HG02938 (cell line): Measurements from ENCODE around the gene AGXT.

Experiments
- ATAC-seq: cut with Tn5 transposase; IDR thresholded peaks from one replicate; pipeline ENCODE4 v1.9.1; 2021; ENCODE audit warnings: mild to moderate bottlenecking, moderate library complexity; ENCODE audit not compliant: unreplicated experiment

AGXT gene

GRCh38 chr2:240912878-240913809 lies 44.5 kb downstream of the AGXT start:
- ATAC-seq, result no peak

- ATAC-seq, result no peak
Observed at GRCh38 chr2:240913810-240914644, 45.4 kb downstream of the AGXT start.

DNA sequence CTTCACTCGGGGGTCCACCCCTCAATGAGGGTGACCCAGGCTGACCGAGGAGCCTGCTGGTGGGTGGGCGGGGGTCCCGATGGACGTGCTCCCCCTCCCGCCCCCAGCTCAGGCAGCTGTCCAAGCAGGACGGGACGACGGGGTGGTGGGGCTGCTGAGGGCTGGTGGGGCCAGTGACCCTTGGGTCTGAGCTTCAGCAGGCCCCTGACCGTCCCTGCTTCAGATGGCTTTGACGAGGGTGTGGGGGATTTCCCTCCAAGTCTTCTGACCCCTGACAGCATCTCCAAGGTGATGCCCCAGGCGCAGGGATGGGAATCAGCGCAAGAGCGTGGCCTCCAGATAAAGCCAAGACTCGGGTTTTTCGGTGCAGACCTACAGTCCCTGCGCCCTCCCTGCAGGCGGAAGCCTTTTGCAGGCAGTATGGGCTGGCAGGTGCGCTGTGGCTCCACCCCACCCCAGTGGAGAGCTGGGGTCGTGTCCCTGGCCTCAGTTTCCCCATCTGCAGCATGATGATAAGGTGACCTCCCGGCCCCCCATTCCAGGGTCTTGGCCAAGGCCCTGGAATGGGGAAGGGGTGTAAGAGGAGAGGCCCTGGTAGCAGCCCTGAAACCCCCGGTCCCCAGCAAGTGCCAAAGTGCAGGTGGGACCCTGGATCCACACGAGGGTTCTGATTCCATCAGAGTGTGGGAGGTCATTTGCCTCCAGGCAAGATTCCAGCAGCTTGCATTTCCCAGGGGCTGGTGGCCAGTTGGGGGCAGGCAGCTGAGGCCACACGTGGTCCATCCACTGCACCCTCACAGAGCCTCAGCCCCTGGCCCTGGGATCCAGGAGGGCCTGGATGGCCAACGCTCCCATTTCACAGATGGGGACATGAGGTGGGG lies 46.3 kb downstream of the AGXT start:
- ATAC-seq, result no peak

GRCh38 chr2:240915526-240916341 lies 47.1 kb downstream of the AGXT start:
- ATAC-seq, result no peak

GRCh38 chr2:240916571-240917008 lies 48.0 kb downstream of the AGXT start:
- ATAC-seq, result no peak

DNA sequence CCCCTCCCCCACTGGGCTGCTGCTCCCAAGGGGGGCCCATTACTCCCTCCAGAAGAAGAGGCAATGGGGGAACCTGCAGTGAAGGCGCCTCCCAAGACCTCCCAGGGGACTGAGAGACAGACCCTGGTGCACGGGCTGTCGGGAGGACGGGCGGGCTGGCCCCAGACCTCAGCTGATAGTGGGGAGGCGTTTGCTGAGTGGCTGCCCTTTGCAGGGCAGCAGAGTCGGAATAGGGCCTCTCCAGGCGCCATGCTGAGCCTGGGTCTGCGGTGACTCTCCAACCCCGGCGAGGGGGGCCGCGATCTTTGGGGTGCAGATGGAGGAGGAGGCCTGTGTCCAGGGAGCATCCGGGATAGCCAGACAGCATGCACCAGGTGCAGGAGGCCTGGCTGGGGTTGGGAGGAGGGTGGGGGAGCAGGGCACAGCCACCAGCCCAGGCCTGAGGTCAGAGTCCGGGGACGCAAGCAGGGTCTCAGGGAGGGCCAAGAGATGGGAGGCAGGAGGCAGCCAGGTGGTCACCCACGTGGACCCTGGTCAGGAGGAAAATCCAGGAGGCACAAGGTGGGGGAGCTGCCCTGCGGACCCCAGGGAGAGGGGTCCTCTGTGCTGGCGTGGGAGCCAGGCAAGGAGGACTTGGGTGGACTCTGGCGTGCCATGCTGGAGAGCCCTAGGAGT lies 48.5 kb downstream of the AGXT start:
- no peak for ATAC-seq

- no peak for ATAC-seq
Observed at GRCh38 chr2:240917684-240918257, 49.1 kb downstream of the AGXT start.

DNA sequence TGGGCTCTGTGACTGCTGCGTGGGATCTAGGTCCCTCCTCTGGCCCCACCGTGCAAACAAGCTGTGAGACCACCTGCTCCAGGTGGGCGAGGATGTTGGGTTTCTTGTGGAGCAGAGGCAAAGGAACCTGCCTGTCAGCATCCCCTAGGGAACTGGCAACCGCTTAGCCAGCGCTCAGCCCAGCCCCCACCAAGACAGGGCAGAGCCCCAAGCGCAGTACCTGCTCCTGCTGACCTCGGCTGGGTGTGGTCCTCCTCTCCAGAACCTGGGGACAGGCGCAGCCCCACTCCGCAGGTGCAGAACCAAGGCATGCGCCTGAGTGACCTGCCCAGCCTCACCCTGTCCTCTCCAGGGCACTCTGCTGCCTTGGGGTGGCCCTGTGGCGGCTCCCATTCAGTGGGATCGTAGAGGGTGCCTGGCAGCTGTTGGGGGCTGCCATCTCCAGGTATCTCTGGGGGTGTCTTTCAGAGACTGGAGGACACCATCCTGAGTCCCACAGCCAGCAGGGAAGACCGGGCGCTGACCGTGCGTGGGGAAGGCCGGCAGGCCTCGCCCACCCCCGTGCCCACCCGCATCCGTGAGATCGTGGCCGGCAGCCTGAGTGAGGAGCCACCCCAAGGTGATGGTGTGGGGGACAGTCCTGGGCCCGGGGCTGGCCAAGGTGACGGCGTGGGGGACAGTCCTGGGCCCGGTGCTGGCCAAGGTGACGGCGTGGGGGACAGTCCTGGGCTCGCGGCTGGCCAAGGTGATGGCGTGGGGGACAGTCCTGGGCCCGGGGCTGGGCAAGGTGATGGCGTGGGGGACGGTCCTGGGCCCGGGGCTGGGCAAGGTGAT lies 49.9 kb downstream of the AGXT start:
- ATAC-seq, result no peak

DNA sequence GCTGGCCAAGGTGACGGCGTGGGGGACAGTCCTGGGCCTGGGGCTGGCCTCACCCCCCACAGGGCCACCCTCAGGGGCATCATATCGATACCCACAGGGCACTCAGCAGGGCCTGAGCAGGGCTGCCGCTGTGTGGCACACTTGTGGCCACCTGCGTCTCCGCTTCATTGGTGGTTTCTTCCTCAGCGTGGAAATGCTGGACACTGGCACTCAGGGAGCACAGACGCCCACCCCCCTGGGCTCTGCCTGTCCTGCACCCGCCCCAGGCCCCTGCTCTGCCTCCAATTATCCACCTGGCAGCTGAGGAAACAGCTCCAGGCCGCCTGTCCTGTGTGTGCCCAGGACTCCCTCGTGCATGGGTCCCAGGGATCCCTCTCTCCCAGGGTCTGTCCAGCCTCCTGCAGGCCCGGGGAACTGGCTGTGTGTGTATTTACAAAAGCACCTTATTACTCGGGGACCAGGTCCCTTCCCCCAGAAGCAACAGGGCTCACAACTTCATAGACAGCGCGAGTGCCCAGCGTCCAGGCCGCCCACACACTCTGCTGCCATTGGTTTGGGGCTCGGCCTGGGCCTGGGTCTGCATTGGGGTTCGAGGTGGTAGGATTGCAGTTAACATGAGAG lies 50.6 kb downstream of the AGXT start:
- ATAC-seq, result no peak

GRCh38 chr2:240919786-240920782 lies 51.5 kb downstream of the AGXT start:
- ATAC-seq, result no peak

DNA sequence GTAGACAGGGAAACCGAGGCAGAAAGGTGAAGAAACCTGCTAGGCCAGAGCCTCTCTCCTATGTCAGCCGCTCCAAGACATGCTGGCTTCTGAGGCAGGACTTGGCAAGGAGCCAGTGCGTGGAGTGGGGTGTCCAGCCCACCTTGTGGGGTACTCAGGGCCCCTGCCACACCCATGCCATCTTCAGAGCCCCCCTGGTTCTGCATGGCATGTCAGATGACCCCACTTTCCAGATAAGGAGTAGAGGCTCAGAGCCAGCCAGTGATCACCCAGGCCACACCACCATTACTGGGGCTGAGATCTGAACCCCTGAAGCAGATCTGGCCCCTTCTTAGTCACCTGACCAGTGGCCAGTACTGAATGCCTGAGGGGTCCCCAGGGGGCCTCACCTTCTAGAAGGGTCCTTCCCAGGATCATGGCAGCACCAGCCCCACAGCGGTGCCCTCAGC lies 52.2 kb downstream of the AGXT start:
- ATAC-seq, result no peak

DNA sequence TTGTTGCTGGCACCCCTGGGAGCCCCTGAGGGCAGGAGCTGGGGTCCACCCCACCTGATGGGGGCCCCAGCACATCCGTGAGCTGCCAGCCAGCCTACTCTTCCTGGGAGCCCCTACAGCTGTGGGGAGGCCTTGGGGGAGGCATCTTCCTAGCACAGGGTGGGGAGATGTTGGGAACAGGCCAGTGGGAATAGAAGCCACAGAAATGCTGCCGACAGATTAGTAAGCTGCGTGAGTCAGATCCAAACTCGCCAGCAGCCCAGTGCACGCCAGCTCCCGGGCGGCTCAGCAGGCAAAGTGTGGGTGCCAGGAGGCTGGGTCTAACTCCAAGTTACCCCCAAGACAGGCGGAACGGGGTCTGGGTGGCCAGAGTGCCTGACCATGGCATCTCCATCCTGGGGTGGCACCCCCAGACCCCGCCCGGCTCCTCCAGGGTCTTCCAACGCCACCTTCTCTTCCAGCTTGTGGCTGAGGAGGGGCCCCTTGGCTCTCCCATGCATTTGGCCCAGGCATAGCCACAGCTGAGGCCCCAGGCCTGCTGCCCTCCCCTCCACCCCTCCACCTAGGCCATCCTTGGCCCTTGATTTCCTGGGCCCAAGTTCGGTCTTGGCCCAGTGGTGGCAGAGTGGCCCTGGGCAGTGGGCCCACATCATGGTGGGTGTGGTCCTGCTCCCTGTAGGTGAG lies 52.8 kb downstream of the AGXT start:
- no peak for ATAC-seq

DNA sequence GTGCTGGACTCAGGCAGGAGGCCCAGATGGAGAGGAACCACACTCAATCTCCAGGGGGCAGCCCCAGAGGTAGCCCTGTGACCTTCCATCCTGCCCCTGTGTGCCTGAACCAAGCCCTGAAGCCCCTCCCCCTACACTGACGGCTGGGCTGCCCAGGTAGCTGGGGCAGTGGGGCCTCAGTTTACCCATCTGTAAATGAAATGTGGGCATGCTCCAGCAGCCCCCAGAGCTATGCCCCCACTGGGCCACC lies 53.3 kb downstream of the AGXT start:
- no peak for ATAC-seq

DNA sequence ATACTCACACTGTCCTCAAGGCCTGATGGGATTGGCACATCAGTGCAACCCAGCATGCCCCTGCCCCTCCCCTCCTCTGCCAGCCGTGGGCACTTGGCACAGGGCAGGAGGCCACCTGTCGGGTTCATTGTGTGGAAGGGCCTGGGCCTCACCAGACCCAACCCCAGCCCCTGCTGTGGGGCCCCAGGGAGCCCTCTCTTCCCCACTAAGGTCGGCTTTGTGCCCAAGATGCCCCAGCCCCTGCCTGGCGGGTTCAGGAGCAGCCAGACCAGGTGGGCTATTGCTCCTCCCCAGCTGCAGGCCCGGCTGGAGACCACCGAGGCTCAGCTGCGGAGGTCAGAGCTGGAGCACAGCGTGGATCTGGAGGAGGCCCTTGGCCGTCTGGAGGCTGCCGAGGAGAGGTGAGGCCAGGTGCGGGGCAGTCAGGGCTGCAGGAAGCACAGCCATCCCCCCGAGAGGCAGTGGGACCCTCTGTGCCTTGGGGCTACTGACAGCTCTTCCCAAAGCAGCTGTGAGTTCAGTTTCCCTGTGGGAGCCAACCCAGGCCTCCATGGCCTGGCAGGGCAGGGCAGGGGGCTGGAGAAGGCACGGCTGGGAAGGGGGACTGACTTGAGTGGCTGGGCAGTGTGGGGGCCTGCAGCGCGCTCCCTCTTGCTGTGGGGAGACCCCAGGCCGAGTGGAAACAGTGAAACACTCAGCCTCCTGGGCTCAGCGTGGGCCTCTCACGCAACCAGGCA lies 53.8 kb downstream of the AGXT start:
- ATAC-seq, result no peak

DNA sequence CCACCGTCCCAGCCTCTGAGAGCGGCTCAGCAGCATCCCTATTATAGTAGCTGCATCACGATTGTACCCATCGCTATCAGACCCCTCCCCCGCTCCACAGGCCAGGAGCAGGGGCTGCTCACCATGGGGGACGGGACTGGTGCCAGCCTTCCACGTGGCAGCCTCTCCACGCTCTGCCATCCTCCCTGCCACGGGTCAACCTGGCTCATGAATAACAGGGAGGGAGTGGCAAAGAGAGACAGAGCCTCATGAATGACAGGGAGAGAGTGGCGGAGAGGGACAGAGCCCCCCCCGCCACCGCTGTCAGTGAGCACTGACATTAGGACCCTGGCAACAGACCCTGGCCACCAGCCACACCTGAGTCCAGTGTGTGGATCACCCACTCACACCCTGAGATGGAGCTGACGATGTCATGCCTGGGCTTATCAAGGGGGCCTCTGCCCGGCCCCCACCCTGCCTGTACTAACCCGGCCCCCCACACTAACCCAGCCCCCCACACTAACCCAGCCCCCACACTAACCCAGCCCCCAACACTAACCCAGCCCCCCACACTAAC lies 54.4 kb downstream of the AGXT start:
- no peak for ATAC-seq
